ENCODE measurements around the gene WDR62.

WDR62 gene

DNA sequence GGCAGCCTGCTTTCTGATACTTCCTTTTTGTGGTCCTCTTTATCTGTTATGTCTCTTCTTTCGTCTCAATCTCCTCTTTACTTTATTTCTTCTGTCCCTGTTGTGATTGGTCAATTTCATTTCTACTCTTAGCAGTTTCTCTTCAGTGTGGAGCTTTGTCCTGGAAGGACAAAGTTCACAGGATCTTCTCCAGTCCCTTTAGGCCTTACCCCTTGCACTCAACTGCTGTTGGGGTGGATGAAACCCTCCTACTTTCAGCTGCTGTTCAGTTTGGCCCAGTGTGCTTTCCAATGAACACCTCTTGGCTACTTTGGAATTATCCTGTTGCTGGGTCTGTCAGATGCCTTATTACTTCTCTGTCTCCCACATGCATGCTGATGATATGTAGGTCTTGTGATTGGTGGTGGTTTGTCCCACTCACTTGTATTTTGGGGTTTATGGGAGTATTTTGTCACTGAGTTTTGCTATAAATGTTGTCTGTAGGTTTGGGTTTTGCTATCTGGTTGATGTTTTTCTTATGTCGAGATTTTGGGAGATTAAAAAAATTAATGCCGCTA lies 24.8 kb downstream of the WDR62 start:
- no peak for DNase-seq (ENCODE audit: low read depth in 2 of 2)

DNA sequence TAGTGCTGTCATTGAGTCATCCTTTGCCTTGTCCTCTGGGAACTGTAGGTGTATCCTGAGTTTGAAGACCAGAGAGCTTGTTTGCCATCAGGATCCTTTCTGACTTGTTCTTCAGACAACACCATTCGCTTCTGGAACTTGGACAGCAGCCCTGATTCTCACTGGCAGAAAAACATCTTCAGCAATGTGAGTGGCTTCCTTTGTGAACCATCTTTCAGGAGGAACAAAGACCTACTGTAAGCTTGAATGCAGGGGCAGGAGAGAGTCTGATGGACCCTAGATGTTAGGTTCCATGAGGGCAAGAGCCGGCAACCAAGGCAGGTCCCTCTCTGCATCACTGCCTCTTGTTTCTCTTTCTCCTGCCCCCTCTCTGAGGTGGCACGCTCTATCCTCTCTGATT lies 26.7 kb downstream of the WDR62 start:
- no peak for DNase-seq (ENCODE audit: low read depth in 2 of 2)

DNA sequence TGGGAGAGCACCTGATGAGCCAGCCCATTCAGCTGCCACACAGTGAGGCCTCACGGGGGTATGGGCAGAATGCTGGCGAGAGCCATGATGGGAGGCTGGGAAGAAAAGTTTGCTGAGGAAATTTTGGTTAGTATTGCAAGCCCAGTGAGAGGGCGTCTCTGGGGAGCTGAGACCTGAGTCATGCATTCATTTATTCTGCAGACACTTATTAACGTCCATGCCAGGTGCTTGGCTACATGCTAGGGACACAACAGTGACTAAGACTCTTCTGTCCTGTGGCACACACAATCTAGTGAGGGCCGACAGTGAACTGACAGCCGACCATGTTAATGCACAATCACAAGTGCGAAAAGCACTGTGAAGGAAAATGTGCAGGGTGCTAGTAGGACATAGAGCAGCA lies 27.2 kb downstream of the WDR62 start:
- no peak for DNase-seq (ENCODE audit: low read depth in 2 of 2)

DNA sequence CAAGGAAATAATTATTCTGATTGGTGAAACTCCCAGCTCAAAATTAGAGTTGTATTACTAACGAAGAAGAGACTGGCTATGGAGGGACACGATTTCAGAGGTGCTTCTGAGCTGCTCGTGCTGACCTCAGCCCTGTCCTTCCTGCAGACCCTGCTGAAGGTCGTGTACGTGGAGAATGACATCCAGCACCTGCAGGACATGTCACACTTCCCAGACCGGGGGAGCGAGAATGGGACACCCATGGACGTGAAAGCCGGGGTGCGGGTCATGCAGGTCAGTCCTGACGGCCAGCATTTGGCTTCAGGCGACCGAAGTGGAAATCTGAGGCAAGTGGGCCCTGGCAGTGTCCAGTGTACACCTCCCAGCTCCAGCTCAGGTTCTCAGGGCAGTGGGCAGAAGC lies 28.2 kb downstream of the WDR62 start:
- DNase-seq (ENCODE audit: low read depth in 2 of 2) = no peak

DNA sequence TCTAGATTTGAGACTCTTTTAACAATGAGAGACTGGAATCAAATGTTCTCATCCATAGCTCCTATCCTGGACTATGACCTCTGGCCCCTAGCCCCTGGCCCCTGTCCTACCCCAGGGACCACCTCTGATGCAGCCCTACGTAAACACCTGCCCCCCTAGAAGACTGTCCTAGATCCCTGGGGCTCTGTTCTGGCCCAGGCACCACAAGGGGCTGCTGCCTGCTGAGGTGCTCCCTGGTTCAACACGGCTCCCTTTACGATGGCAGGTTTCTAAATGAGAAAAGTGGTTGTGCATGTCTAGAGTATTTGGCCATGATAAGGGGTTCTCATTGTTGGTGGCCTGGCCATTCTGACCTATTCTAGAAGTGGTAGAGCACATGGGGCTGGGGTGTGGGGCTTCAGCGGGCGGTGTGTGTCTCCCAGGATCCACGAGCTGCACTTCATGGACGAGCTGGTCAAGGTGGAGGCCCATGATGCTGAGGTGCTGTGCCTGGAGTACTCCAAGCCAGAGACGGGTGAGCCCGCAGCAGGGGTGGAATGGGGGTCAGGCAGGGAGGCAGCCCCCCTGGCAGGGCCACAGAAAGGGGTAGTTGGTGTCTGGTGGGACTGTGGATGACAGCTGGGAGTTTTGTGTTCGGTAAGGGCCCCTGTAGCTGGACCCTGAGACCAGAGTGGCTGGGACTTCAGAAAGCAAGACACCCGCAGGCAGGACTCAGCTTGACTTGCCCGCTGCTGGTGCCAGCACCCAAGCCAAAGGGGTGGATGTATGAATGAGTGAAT lies 29.7 kb downstream of the WDR62 start:
- DNase-seq (ENCODE audit: low read depth in 2 of 2) = no peak

DNA sequence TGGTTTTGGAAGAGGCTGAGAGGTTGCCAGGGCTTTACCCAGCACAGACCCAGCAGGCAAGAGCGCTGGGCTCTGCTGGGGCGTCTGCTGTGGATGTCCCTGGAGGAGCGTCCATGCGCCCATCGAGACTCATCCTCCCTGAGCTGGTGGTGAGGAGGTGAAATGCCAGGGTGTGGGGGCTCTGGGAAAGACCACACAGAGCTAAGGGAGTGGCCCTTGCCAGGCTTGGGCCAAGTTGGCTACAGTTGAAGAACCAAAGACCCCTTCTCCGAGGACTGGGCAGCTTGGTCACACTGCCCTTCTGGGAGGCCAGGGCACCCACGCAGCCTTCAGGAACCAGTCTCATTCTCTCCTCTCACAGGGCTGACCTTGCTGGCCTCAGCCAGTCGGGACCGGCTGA lies 31.6 kb downstream of the WDR62 start:
- DNase-seq (ENCODE audit: low read depth in 2 of 2) = no peak

DNA sequence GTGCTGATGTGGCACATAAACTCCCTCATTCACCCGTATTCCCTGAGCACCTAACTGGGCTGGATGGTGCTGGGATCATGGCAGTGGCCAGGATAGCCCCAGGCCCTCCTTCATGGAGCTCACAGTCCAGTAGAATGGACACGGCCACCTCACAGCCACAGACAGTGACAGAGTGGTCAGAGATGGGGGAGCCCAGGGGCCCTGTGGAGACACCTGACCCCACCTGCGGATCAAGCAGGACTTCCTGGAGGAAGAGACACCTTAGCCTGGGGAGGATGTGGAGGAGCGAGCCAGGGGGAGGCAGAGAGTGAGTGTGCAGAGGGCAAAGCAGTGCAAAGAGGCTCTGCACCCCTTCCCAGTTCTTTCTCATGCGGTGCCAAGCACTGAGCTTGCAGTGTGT lies 35.1 kb downstream of the WDR62 start:
- DNase-seq (ENCODE audit: low read depth in 2 of 2) = no peak

DNA sequence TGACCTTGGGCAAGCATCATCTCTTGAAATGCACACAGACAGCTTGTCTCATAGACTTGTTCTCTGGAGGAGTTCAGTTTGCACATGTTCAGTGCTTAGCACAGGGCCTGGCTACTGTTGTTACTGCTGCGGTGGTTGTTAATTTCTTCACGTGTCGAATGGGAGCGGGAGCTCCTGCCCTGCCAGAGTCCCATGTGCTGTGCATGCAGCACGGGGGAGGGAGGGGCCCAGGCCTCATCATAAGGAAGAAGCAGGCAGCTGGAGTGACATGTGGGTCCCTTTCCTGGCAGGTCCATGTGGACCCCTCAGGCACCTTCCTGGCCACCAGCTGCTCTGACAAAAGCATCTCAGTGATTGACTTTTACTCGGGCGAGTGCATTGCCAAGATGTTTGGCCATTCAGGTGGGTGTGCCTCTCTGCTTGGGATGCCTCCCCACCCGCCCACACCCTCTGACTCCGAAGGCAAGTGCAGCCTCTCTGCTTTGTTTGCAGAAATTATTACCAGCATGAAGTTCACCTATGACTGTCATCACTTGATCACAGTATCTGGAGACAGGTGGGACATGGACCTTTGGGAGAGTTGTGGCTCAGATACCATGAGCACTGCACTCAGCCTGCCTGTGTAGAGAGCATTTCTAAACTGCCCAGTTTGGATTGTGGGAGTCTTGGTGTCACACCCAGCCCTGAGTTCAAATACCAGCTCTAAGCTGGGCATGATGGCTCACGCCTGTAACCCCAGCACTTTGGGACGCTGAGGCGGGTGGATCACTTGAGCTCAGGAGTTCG lies 36.4 kb downstream of the WDR62 start:
- DNase-seq (ENCODE audit: low read depth in 2 of 2) = no peak

DNA sequence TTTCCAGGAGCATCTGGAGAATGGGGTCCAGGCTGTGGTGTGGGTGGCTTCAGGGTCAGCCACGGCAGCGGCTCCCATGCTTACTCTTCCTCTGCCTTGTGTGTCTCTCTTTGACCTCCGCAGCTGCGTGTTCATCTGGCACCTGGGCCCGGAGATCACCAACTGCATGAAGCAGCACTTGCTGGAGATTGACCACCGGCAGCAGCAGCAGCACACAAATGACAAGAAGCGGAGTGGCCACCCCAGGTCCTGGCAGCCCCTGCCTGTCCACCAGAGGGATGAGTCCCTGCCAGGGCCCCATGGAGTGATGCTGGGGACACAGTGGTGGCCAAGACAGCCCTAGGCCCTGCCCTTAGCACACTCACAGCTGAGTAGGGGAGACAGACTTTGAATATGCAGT lies 37.9 kb downstream of the WDR62 start:
- DNase-seq (ENCODE audit: low read depth in 2 of 2) = no peak

DNA sequence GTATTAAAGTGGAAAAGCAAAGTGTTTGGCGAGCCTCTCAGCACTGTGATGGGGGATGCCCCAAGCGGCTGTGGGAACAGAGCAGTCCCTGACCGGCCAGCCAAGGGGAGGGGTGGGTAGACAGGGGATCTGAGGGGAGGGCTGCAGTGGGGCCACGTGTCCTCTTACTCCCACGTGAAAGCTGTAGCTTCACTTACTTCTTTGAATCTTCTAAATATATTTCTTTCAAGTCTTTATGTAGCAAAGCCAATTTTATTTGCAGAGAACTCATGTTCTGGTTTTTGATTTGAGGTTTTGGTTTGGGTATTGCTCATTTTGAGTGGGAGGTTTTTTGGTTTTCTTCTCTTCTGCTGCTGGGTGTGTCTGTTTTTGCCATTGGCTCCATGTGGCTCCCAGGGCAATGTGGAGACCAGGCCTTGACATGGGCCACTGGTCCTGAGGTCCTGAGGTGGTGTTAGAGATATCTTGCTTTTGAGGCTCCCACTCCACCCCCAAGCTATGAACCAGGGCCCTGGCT lies 38.5 kb downstream of the WDR62 start:
- DNase-seq (ENCODE audit: low read depth in 2 of 2) = no peak

DNA sequence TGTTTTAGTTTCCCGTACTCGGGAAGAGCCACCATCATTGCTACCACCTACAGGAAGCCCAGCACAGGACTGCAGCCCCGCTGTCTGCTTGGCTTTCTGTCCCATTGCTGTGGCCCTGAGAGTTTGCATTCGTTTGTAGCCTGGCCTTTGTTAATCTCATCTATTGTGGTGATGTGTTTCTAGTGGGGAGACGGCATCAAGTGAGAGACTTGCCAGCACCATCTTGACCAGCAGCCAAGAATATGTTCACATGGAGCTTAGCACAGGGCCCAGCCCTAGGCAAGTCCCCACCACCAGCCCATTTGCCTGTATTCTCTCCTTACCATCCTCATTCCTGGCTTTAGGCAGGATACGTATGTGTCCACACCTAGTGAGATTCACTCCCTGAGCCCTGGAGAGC lies 39.0 kb downstream of the WDR62 start:
- no peak for DNase-seq (ENCODE audit: low read depth in 2 of 2)

DNA sequence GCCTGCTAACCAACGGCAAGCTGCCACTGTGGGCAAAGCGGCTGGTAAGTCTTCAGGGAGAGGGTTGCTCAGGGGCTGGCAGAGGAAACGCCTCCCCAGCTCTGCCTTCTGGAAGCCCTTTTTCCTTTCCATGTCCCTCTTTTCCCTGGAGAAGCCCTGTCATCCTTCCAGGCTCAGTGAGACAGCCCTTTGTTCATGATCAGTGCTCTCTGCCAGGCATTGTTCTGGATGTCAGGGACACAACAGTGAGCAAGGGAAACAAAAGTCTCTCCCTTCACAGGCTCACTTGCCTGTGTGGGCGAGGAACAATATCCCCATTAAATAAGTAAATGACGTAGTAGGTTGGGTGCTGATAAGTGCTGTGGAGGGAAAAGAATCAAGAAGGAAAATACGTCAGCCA lies 42.3 kb downstream of the WDR62 start:
- DNase-seq (ENCODE audit: low read depth in 2 of 2) = no peak

DNA sequence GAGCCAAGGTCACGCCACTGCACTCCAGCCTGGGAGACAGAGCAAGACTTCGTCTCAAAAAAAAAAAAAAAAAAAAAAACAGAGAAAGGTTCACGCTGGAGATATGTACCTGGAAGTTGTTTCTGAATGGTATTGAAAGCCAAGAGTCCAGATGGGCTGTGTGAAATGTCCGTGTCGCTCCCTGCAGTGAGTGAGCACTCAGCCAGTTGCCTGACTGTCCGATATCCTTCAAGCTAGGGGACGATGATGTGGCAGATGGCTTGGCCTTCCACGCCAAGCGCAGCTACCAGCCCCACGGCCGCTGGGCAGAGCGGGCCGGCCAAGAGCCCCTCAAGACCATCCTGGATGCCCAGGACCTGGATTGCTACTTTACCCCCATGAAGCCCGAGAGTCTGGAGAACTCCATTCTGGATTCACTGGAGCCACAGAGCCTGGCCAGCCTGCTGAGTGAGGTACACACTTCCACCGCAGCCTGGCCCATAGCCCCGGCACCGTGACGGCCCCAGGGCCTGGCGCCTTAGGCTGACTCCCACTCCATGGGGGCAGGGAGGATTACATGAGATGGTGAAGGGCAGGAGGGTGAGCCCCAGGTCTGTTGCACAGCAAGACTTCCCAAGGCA lies 44.6 kb downstream of the WDR62 start:
- DNase-seq (ENCODE audit: low read depth in 2 of 2) = no peak

DNA sequence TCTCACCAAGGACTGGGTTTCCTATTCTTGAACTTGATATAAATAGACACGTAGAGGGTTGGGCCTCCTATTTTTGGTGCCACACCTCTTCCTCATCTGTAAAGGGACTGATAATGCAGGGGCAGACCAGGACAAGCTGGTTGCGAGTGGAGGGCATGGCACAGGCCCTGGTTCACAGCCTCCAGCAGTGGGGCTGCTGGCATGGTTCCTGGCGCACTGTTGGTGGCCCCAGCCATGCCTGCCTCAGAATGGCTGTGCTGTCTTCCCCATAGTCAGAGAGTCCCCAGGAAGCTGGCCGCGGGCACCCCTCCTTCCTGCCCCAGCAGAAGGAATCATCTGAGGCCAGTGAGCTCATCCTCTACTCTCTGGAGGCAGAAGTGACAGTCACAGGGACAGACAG lies 45.8 kb downstream of the WDR62 start:
- DNase-seq (ENCODE audit: low read depth in 2 of 2) = no peak

DNA sequence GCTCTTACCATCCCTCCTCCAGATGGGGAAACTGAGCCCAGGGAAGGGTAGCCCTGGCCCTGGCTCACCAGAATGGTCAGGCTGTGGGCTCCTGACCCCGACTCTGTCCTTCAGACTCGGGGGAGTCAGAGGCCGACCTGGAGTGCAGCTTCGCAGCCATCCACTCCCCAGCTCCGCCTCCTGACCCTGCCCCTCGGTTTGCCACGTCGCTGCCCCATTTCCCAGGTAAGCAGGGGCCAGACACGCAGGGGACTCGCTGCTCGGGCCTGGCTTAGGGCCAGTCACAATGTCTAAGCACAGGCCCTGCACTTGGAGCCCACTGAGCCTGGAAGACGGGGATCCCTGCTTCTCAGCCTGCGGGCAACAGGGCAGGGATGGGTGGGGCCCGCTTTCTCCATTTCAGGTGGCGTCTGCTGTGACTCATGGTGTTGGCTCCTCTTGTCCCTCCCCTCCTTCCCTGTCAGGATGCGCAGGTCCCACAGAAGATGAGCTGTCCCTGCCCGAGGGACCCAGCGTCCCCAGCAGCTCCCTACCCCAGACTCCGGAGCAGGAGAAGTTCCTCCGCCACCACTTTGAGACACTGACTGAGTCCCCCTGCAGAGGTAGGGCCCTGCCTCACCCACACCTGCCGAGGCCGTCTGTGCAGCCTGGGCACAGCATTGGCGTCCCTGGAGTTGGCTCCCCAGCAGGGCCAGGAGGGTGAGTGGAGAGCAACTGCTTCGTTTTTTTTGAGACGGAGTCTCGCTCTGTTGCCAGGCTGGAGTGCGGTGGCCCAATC lies 47.0 kb downstream of the WDR62 start:
- DNase-seq (ENCODE audit: low read depth in 2 of 2) = no peak

DNA sequence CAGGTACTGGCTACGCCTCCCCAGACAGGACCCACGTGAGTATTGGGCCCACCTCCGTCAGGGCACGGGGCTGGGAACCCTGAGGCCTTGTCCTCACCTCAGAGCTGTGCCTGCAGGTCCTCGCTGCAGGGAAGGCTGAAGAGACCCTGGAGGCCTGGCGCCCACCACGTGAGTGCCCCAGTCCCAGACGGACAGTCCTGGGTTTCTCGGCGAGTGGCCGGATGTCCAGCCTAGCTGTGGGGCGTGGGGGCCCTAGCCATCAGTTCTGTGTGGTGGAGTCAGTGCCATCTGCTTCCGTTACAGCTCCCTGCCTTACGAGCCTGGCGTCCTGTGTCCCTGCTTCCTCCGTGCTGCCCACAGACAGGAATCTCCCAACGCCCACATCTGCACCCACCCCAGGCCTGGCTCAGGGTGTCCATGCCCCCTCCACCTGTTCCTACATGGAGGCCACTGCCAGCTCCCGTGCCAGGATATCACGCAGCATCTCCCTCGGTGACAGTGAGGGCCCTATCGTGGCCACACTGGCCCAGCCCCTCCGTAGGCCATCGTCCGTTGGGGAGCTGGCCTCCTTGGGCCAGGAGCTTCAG lies 48.4 kb downstream of the WDR62 start:
- no peak for DNase-seq (ENCODE audit: low read depth in 2 of 2)

DNA sequence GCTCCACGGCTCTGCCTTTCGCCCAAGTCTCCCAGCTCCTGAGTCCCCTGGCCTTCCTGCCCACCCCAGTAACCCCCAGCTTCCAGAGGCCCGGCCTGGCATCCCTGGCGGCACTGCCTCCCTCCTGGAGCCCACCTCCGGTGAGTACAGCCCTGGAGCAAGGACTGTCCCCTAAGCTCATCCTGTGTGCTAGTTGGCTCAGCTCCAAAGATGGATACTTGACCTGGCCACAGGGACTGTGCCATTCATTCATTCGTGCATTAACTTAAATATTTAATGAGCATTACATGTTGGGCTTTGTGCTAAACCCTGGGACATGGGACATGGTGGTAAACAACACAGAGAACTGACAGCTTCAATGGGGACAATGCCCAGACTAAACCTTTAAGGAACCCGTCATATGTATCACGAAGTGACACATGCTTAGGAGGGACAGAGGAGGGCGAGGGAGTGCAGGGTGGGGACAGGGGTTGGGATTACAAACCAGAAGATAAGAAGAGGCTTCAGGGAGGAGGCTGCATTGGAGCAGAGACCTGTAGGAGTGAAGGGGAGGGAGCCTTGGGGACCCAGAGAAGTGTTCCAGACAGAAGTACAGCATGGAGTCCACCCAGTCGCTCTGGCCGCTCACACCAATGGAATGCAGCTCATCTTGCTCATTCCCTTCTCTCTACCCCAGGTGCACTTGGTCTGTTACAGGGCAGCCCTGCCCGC lies 49.3 kb downstream of the WDR62 start:
- no peak for DNase-seq (ENCODE audit: low read depth in 2 of 2)

DNA sequence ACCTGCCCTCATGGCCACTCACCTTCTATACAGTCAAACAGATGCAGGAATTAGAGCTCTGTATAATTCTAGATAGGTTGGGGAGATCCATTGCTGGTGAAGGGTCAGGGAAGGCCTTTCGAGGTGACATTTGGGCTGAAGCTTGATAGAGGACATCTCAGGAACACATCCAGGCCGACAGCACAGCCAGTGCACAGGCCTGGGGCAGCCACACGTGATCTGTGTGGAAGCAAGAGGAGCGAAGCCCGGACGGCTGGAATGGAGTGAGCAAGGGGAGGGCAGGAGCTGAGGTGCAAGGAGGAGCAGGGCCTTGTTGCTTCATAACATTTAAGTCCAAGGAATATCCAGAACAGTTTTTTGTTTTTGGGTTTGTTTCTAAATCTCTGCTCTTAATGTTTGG lies 51.7 kb downstream of the WDR62 start:
- DNase-seq (ENCODE audit: low read depth in 2 of 2) = no peak

DNA sequence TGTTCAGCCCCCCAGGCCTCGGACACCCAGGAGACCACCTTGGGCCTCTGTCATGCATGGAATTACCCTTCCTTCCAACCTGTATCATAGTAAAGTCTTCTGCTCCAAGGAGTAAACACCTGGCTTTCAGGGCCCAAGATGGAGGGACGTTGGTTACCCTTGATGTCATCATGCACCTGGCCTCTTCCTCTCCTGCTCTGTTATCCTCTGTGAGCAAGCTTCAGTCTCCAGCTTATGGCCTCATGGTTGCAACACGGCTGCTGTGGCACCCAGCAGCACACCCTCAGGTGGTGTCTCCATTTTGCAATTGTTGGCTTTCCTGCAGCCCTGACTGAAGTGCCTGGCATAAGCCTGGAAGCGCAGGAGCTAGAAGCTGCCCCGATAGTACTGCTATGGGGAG lies 52.3 kb downstream of the WDR62 start:
- DNase-seq (ENCODE audit: low read depth in 2 of 2) = no peak

DNA sequence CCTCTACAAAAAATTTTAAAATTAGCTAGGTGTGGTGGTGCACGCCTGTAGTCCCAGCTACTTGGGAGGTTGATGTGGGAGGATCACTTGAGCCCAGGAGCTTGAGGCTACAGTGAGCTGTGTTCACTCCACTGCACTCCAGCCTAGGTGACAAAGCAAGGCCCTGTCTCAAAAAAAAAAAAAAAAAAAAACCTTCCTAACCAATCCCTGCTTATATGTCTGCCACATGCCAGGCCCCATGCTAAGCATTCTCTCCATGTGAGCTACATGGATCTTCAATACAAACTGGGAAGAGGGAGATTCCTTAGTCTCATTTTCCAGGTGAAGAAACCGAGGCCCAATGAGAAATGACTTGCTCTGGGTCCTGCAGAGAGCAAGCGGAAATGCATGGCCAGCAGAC lies 54.0 kb downstream of the WDR62 start:
- no peak for DNase-seq (ENCODE audit: low read depth in 2 of 2)
